IMR-90 (cell line): ENCODE results near the gene INAFM1. TPM values are rescaled to one million over a fixed set of nuclear protein-coding genes. Genes with fewer than 3 reads are reported as not detected.

Source experiments
- ATAC-seq: fragments of 200-7000 bp; cut with Tn5 transposase; 2 replicates; pipeline ENCODE4 v1.9.1; 2020; ENCODE audit warnings: low read depth, mild to moderate bottlenecking, moderate library complexity
- BruUV-seq: library from RNA; stranded (reverse); fragments of 400-500 nt; replicated peaks from 2 replicates; lab custom pipeline; 2021; lab: Mats Ljungman, UMichigan
- CTCF ChIA-PET: fragments of 300-600 bp; formaldehyde crosslinking; extraction: SDS; loops from one replicate; lab custom pipeline; 2021; ENCODE audit warnings: antibody characterized with exemption; lab: Yijun Ruan, JAX
- POLR2A ChIA-PET: fragments of 300-600 bp; sonication (Branson Sonifier 250); formaldehyde crosslinking; loops from one replicate; lab custom pipeline; 2022; ENCODE audit warnings: antibody characterized with exemption; ENCODE audit not compliant: unreplicated experiment; lab: Charles Lee
- DNase-seq: peaks from one replicate; pipeline ENCODE4 v3.0.0; 2013
- H2AFZ ChIP-seq: replicated peaks from 2 replicates; pipeline ENCODE3; 2013; ENCODE audit warnings: low read length, mild to moderate bottlenecking; ENCODE audit not compliant: poor library complexity
- H2AK5ac ChIP-seq: 2 replicates; pipeline ENCODE4 v1.6.1; 2013; ENCODE audit warnings: low read depth, low read length, inconsistent platforms
- H2AK9ac ChIP-seq: replicated peaks from 2 replicates; pipeline ENCODE3; 2013; ENCODE audit warnings: mild to moderate bottlenecking, low read depth, low read length, moderate library complexity; ENCODE audit not compliant: poor library complexity
- H2BK120ac ChIP-seq: 2 replicates; pipeline ENCODE4 v1.6.1; 2013; ENCODE audit warnings: low read depth, low read length, inconsistent platforms
- H2BK15ac ChIP-seq: 3 replicates; pipeline ENCODE4 v1.6.1; 2013; ENCODE audit warnings: low read depth, low read length, inconsistent platforms
- H2BK20ac ChIP-seq: 2 replicates; pipeline ENCODE4 v1.6.1; 2013; ENCODE audit warnings: low read depth, mild to moderate bottlenecking, inconsistent platforms, low read length, moderate library complexity
- H2BK5ac ChIP-seq: 2 replicates; pipeline ENCODE4 v1.6.1; 2013; ENCODE audit warnings: mild to moderate bottlenecking, low read depth, low read length, inconsistent platforms; ENCODE audit not compliant: poor library complexity, severe bottlenecking
- H3K14ac ChIP-seq: replicated peaks from 2 replicates; pipeline ENCODE4 v1.6.1; 2013; ENCODE audit warnings: low read depth, low read length, inconsistent platforms
- H3K18ac ChIP-seq: 2 replicates; pipeline ENCODE4 v1.6.1; 2013; ENCODE audit warnings: low read depth, low read length, control low read depth
- H3K23ac ChIP-seq: 2 replicates; pipeline ENCODE4 v1.6.1; 2013; ENCODE audit warnings: low read depth, low read length, inconsistent platforms
- H3K27ac ChIP-seq: 2 replicates; pipeline ENCODE4 v1.5.1; 2013; ENCODE audit warnings: mild to moderate bottlenecking, control low read depth, low read length; ENCODE audit not compliant: insufficient read depth
- H3K27me3 ChIP-seq: 2 replicates; pipeline ENCODE4 v1.6.1; 2013; ENCODE audit warnings: low read length; ENCODE audit not compliant: control insufficient read depth, insufficient read depth
- H3K36me3 ChIP-seq: 2 replicates; pipeline ENCODE4 v1.6.1; 2013; ENCODE audit warnings: low read length, mixed read lengths; ENCODE audit not compliant: control insufficient read depth, insufficient read depth
- H3K4ac ChIP-seq: 2 replicates; pipeline ENCODE4 v1.6.1; 2013; ENCODE audit warnings: low read depth, low read length, inconsistent platforms
- H3K4me1 ChIP-seq: 2 replicates; pipeline ENCODE4 v1.6.1; 2013; ENCODE audit warnings: low read length, mixed read lengths; ENCODE audit not compliant: control insufficient read depth, insufficient read depth
- H3K4me2 ChIP-seq: 2 replicates; pipeline ENCODE4 v1.6.1; 2013; ENCODE audit warnings: low read depth, mild to moderate bottlenecking, control low read depth, low read length, moderate library complexity
- H3K4me3 ChIP-seq: 2 replicates; pipeline ENCODE4 v1.5.1; 2013; ENCODE audit warnings: low read depth, mild to moderate bottlenecking, control low read depth, low read length, moderate library complexity; ENCODE audit not compliant: insufficient read depth
- H3K56ac ChIP-seq: 2 replicates; pipeline ENCODE4 v1.6.1; 2013; ENCODE audit warnings: low read length, inconsistent platforms; ENCODE audit not compliant: insufficient read depth; ENCODE audit errors: extremely low read depth
- H3K79me1 ChIP-seq, 2 experiments: 2 replicates each; pipeline ENCODE4 v1.6.1; 2013; ENCODE audit warnings: low read length in 2 of 2, inconsistent platforms in 1 of 2, low read depth in 1 of 2
- H3K9ac ChIP-seq: 2 replicates; pipeline ENCODE4 v1.6.1; 2013; ENCODE audit warnings: low read depth, low read length, control low read depth
- H3K9me1 ChIP-seq: 2 replicates; pipeline ENCODE4 v1.6.1; 2013; ENCODE audit warnings: low read length, inconsistent platforms; ENCODE audit not compliant: insufficient read depth
- H3K9me3 ChIP-seq: 2 replicates; pipeline ENCODE4 v1.6.1; 2013; ENCODE audit warnings: low read length; ENCODE audit not compliant: control insufficient read depth, insufficient read depth
- H4K20me1 ChIP-seq: 2 replicates; pipeline ENCODE4 v1.6.1; 2013; ENCODE audit warnings: low read length, inconsistent platforms; ENCODE audit not compliant: insufficient read depth
- H4K5ac ChIP-seq: 2 replicates; pipeline ENCODE4 v1.6.1; 2013; ENCODE audit warnings: mild to moderate bottlenecking, low read depth, low read length, control low read depth
- H4K8ac ChIP-seq, 2 experiments: 2 replicates each; pipeline ENCODE4 v1.6.1; 2013; ENCODE audit warnings: low read depth in 2 of 2, low read length in 2 of 2, control low read depth in 1 of 2, inconsistent platforms in 1 of 2
- H4K91ac ChIP-seq: 2 replicates; pipeline ENCODE4 v1.6.1; 2013; ENCODE audit warnings: low read depth, low read length, inconsistent platforms; ENCODE audit not compliant: insufficient read depth
- FOS ChIP-seq: fragments of 150-350 bp; IDR thresholded peaks from 2 replicates; pipeline ENCODE4 v1.6.1; 2016; ENCODE audit warnings: low read depth, low read length
- WGBS, 2 experiments: methylation state at CpG; one replicate each; pipeline versions ENCODE4 v1.1.5 to v1.1.7; 2013; ENCODE audit warnings: missing lambda C conversion rate in 2 of 2; ENCODE audit not compliant: insufficient read length in 1 of 2; ENCODE audit errors: extremely low coverage in 2 of 2; 5-methylcytosine and 5-hydroxymethylcytosine counted together
- dilution Hi-C: fragments of 300-500 bp; cut with HindIII; formaldehyde crosslinking; loops from one replicate; pipeline ENCODE4 v1.14.3; 2018; ENCODE audit warnings: low sequenced_read_pairs; ENCODE audit not compliant: unreplicated experiment
- in situ Hi-C: fragments of 300-500 bp; cut with MboI; formaldehyde crosslinking; loops from 3 replicates; pipeline ENCODE4 v1.14.3; 2019; ENCODE audit warnings: low sequenced_read_pairs, inconsistent platforms, mixed read lengths
- intact Hi-C: fragments of 100-400 bp; cut with micrococcal nuclease; formaldehyde crosslinking; loops from 2 replicates; pipeline ENCODE4 v1.10.0; 2022
- polyA plus RNA-seq, 3 experiments: library from polyadenylated mRNA; depleted of rRNA; stranded (reverse); fragments of >200 nt; gene quantifications; 2 replicates each; pipeline ENCODE4 v1.2.3, GENCODE V29; 2012; ENCODE audit warnings: low replicate concordance in 1 of 3
- total RNA-seq: library from RNA; depleted of rRNA; stranded (reverse); fragments of >200 nt; gene quantifications from 2 replicates; pipeline ENCODE4 v1.2.3, GENCODE V29; 2012
- TF ChIP-seq, protein P1 (sequence below): conservative IDR thresholded peaks from 2 replicates; pipeline ENCODE4 v1.5.1; 2012; ENCODE audit warnings: mild to moderate bottlenecking, low read depth, low read length, improper control_type of control experiment

INAFM1 gene
- total and polyA plus RNA-seq, 2 of the 4 experiments (the other 2 are of a cell fraction) = 0.36 to 7.8 TPM

DNA sequence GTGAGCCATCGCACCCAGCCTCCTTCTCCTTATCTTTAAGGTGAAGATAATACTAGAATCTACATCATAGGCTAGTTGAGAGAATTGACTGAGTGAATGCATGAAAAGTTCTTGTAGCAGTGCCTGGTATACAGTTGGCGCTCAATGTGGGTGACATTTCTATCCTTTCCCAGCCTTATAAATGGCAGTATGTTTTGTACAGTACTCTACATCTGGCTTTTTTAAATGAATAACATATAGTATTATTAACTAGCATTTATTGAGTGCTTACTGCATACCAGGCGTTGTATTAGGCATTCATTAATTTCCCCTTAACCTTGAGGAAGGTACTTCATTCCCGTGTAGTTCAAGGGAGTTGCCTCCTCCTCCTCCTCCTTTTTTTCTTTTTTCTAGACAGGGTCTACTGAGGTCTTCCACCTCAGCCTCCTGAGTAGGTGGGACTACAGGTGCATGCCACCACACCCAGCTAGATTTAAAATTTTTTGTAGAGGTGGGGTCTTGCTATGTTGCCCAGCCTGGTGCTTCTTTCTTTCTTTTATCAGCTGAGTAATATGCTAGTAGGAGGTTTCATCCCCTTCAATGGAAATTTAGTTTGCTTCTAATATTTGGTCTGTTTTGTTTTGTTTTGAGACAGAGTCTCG is 37.8 kb downstream of the INAFM1 start:
- Histone ChIP-seq H2AK9ac (no peak overlapping the region), H2AK5ac (no peak overlapping the region), H3K18ac (no peak overlapping the region), H3K56ac (no peak overlapping the region), H2BK120ac (no peak overlapping the region), H3K4me3 (no peak overlapping the region), H2BK15ac (no peak overlapping the region), H3K4me2 (no peak overlapping the region), H4K5ac (no peak overlapping the region), H3K27me3 (no peaks in the 10 kb centered on the region), H3K9me3 (no peaks in the 10 kb centered on the region), H3K23ac (no peak overlapping the region), H3K9me1 (0 out of 2 replicates have a peak, but pooled peaks cover 4% of the 10 kb centered on the region), H3K4ac (no peak overlapping the region), H3K9ac (no peak overlapping the region), H4K8ac (no peak overlapping the region), H2BK20ac (no peak overlapping the region), H3K14ac (no peak overlapping the region), H3K4me1 (0 out of 2 replicates have a peak, but pooled peaks cover 2% of the 10 kb centered on the region), H3K27ac (no peak overlapping the region), H3K36me3 (no peaks in the 10 kb centered on the region), H2BK5ac (no peak overlapping the region), H2AFZ (no peak overlapping the region), H4K91ac (no peak overlapping the region), H4K20me1 (no peaks in the 10 kb centered on the region), H3K79me1 (no peaks in the 10 kb centered on the region)
- in situ Hi-C loops = no loop called here
- WGBS, 2 experiments = no CpG with 5 or more reads among the region's 5 CpGs
- ChIA-PET POLR2A (no interaction called here), CTCF (no interaction called here)
- DNase-seq (no peak), ATAC-seq (no peak)
- TF ChIP-seq, protein P1, sequence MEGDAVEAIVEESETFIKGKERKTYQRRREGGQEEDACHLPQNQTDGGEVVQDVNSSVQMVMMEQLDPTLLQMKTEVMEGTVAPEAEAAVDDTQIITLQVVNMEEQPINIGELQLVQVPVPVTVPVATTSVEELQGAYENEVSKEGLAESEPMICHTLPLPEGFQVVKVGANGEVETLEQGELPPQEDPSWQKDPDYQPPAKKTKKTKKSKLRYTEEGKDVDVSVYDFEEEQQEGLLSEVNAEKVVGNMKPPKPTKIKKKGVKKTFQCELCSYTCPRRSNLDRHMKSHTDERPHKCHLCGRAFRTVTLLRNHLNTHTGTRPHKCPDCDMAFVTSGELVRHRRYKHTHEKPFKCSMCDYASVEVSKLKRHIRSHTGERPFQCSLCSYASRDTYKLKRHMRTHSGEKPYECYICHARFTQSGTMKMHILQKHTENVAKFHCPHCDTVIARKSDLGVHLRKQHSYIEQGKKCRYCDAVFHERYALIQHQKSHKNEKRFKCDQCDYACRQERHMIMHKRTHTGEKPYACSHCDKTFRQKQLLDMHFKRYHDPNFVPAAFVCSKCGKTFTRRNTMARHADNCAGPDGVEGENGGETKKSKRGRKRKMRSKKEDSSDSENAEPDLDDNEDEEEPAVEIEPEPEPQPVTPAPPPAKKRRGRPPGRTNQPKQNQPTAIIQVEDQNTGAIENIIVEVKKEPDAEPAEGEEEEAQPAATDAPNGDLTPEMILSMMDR = no peak
- TF ChIP-seq FOS = no peak
- intact Hi-C loops = no loop called here
- dilution Hi-C loops = no loop called here
- BruUV-seq = no TSS peak
